GM18858 (cell line): ENCODE measurements around the gene ASNSD1.

Source experiments
- ATAC-seq: cut with Tn5 transposase; IDR thresholded peaks from one replicate; pipeline ENCODE4 v1.9.1; 2021; ENCODE audit not compliant: unreplicated experiment

The ASNSD1 gene

DNA sequence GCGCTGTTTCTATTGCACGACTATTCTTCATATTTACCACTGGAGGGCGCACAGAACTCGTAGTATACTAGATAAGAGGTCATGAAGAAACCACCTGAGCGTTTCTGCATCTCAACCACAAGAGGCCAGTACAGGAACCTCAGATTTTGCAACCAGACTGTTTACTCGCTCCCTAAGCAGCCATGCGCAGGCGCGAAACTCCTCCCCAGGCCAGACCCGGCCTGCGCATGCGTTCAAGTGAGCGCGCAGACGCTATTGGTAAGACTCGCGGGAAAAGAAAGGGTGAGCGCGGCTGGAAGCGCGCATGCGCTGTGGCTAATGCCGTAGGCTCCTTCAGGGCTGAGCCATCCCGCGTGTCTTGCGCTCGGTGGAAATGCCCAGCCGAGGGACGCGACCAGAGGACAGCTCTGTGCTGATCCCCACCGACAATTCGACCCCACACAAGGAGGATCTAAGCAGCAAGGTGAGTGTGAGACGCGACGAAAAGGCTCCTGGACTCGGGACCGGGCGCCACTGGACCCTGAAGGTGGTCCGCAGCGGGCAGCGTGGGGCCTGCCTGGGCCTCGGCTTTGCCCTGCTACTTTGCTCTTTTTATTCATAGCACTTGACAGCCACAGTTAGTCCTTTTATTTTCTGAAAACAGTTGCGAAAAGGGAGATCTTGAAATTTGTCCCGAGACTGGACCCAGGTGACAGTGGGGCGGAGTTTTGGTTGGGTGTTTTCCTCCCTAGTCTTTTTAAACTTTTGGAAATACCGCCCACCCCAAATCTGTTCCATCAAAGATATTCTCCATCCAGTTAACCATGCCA is at the start of gene ASNSD1:
Gene ASNSD1, plus strand, starts transcription at position 312 of the 809 bp plus-strand sequence. CDS start 4,674 bp downstream, outside the sequence.
- ATAC-seq = peak; percentile 95

- ATAC-seq = no peak
Measured at GRCh38 chr2:189613077-189613636, 48.1 kb upstream of the ASNSD1 start.

DNA sequence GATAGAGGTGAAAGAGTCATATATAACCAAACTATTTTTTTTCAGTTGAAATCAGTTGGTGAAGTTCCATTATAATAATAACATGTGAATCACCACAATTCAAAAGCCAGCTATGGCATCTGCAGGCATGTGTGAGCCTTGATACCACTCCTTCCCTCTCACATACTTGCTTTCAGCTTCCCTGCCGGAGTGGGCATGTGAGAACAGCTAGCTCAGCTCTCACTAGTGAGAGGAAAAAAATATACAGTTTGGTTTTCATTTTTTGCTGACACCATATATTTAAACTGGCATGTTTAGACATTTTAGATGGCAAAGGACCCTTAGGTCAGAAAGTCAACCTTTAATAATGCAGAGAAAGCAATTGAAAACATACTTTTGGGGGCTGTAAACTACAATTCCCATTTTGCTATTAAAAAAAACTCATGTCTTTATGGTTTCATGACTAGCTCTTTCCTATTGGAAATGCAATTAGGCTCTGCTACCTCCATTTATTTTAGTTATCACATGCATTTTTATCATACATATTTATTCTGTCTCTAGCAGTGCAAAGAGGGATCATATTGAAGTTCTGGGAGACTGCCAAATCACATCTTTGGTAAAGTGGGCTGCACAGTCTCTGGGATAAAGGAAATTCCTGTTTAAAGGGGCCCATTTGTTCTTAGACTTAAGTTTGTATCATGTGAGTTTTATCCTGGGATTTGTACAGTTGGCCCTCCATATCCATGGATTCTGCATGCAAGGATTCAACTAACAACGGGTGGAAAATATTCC is 47.4 kb upstream of the ASNSD1 start:
- no peak for ATAC-seq

GRCh38 chr2:189614585-189614984 is 46.7 kb upstream of the ASNSD1 start:
- ATAC-seq = no peak

GRCh38 chr2:189618197-189618596 is 43.1 kb upstream of the ASNSD1 start:
- ATAC-seq = no peak

DNA sequence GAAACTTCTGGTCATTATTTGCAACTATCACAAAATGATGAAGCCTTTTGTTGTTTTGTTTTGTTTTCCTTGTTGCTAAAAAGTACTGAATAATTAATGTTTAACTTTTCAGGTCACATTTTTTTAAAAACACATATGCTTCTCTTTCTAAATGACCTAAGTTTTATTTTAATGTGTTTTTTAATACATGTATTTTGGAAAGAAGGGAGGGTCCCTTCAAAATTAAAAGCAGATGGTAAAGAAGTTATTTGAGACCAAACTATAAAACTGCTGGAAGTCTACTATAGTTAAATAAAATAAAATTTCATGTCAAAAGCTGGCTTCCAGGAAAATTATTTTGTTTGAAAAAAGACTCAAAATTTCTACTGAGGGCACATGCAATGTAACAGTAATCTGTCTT is 39.5 kb upstream of the ASNSD1 start:
- ATAC-seq = no peak

- no peak for ATAC-seq
Measured at GRCh38 chr2:189623049-189623448, 38.2 kb upstream of the ASNSD1 start.

DNA sequence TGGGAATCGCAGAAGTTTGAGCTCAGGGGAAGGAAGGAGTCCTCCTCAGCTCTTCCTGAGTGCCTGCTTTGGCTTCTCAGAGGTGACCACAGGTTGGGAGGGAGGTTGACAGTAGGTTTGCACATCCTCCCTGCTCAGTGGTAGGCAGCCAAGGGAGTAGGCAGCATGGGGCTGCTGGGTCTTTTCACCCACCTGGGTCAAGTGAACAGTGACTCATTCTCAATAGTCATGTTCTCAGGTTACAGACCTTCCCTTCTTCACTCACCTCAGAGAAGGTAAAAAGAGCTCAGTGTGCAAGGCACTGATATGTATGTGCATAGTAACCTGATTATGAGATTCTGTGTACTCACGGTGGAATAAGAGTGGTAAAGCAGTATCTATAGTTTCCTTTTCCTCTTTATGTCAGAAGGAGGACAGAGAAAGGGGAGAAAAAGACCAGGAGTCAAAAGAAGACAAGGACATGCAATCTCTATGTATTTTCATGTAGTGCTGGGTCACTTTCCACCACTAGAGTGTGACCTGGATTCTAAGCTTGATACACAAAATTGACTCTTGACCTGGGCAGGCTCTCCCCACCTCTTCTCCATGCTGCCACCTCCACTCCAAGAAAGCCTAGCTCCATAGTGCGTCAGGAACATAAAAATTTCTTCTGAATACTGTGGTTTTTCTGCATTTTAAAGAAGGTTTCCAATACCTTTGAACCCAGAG is 36.5 kb upstream of the ASNSD1 start:
- no peak for ATAC-seq

DNA sequence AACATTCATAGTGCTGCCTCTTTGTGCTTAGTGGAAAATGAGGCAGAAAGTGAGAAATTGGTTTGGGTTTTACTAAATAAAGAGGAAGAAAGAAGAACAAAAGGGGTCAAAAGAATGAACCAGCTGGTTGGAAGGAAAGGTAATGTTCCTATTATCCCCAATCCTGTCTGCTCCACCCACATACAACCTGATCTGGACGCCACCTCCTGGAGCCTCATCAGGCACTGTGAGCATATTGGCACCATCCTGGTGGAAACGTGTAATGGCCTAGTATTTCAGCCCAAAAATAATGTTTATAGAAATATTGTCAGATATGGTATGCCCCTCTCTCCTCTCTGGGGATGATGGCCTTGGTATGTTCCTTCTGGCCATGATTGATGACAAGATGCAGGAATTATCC is 35.6 kb upstream of the ASNSD1 start:
- ATAC-seq = no peak

- no peak for ATAC-seq
Measured at GRCh38 chr2:189627789-189628188, 33.5 kb upstream of the ASNSD1 start.

DNA sequence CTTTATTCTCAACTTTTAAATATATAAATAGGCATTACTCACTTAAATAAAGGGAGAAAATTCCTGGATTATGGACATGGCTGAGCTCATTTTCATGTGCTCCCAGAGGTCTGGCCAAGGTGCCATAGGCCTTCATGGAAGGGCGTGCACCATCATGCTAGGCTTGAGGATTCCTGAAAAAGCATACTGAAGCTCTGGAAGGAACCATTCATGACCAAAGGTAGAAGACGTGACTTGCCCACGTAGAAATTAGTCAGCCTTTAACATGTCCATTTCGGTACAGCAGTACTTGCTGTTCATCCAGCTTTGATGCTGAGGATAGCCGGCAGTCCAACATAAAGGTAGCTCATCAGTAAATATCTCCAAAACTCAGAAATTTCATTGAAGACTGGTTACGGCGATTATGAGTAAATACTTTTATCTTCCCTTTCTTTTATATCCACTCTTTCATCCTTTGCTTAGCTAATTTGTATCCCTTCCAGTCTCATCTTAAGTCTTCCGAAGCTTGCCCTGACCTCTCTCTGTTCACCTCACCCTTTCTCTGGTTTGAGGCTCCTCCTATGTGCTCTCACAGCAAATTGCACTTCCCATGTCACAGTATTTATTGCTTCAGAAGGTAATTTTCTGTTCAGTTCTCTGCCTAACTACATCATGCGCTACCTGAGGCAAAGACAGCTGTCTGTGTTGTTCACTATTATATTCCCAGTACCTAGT is 32.3 kb upstream of the ASNSD1 start:
- no peak for ATAC-seq

- ATAC-seq = no peak
Measured at GRCh38 chr2:189629531-189630453, 31.5 kb upstream of the ASNSD1 start.

DNA sequence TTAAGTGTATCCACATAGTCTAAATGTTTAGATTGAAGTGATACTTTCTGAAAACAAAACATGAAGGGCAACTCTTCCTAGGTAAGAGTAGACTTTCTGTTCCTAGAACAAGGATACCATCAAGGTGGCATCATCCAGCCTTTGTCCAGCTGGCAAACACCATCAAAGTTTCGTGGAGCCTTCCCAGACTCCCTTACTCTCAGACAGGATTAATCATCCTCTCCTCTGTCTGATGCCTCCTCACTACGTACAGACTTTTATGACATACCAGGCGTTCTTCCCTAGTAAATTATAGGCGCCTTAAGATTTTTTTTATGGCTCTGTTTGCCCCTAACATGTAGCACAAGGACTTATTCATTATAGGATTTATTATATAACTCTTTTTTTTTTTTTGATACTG is 29.4 kb upstream of the ASNSD1 start:
- ATAC-seq = no peak

- no peak for ATAC-seq
Measured at GRCh38 chr2:189633392-189633811, 27.9 kb upstream of the ASNSD1 start.

- ATAC-seq = no peak
Measured at GRCh38 chr2:189635353-189635752, 25.9 kb upstream of the ASNSD1 start.

GRCh38 chr2:189638301-189639006 is 22.8 kb upstream of the ASNSD1 start:
- no peak for ATAC-seq

GRCh38 chr2:189639007-189639609 is 22.2 kb upstream of the ASNSD1 start:
- ATAC-seq = no peak

DNA sequence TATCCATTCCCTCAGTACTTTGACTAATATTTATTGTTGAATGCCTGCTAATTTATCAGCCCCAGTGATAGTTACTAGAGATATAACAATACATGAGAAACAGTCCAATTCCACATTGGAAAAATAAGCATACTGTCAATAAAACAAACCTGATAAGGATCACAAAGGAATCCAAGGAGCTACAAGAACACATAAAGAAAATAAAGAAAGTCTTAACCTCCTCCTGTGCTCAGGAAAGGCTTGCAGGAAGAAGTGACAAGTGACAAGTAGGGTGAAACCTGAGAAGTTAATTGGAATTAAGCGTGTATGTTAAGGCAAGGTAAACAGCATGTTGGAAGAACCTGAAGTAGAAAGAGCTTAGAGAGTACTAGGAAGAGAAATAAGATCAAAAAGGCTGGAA is 20.3 kb upstream of the ASNSD1 start:
- ATAC-seq = no peak

GRCh38 chr2:189641590-189641989 is 19.7 kb upstream of the ASNSD1 start:
- ATAC-seq = no peak
